Suprapubic skin (tissue), 4 donors: Measurements from ENCODE around the gene KRT27. TPM values are rescaled to one million over a fixed set of nuclear protein-coding genes. Genes with fewer than 3 reads are reported as not detected.

ENCODE experiments used
- DNase-seq, 2 donors: peaks; one replicate each; pipeline ENCODE4 v3.0.0-alpha.2; 2019; ENCODE audit warnings: low spot score in 2 of 2
- H3K27ac ChIP-seq: fragments of 200-600 bp; sonication (generic); one replicate; pipeline ENCODE4 v1.5.1; 2019
- H3K27me3 ChIP-seq: fragments of 200-600 bp; sonication (generic); one replicate; pipeline ENCODE4 v1.5.1; 2019
- H3K36me3 ChIP-seq: fragments of 200-600 bp; sonication (generic); one replicate; pipeline ENCODE4 v1.5.1; 2019
- H3K4me1 ChIP-seq: fragments of 200-600 bp; sonication (generic); one replicate; pipeline ENCODE4 v1.5.1; 2019
- H3K4me3 ChIP-seq: fragments of 200-600 bp; sonication (generic); one replicate; pipeline ENCODE4 v1.5.1; 2019; ENCODE audit warnings: mild to moderate bottlenecking
- H3K9me3 ChIP-seq: fragments of 200-600 bp; sonication (generic); one replicate; pipeline ENCODE4 v1.5.1; 2019
- EP300 ChIP-seq: sonication (generic); formaldehyde crosslinking; IDR thresholded peaks from one replicate; pipeline ENCODE4 v1.6.1; 2017; ENCODE audit warnings: antibody characterized with exemption
- POLR2A ChIP-seq, 2 donors: fragments of 450-650 bp; IDR thresholded peaks; one replicate each; pipeline ENCODE4 v1.6.1; 2017; ENCODE audit warnings: antibody characterized with exemption in 2 of 2, mild to moderate bottlenecking in 2 of 2, moderate library complexity in 2 of 2
- POLR2AphosphoS5 ChIP-seq, 3 donors: sonication (generic); formaldehyde crosslinking; IDR thresholded peaks; one replicate each; pipeline ENCODE4 v1.6.1; 2017; ENCODE audit warnings: antibody characterized with exemption in 3 of 3
- WGBS: methylation state at CpG from one replicate; pipeline ENCODE4 v1.1.5; 2018; 5-methylcytosine and 5-hydroxymethylcytosine counted together
- total RNA-seq, 4 donors: library from RNA; depleted of rRNA; stranded (reverse); fragments of >200 nt; gene quantifications; one replicate each; pipeline ENCODE4 v1.1.0, GENCODE V29; 2016
- TF ChIP-seq, protein P1 (sequence below), 2 donors: fragments of 200-600 bp in 1 of 2; fragments of 450-650 bp in 1 of 2; sonication (generic) in 1 of 2; IDR thresholded peaks; one replicate each; pipeline ENCODE4 v1.5.1; 2016 to 2019; ENCODE audit warnings: antibody characterized with exemption in 2 of 2, mild to moderate bottlenecking in 1 of 2, moderate library complexity in 1 of 2

The KRT27 gene, protein sequence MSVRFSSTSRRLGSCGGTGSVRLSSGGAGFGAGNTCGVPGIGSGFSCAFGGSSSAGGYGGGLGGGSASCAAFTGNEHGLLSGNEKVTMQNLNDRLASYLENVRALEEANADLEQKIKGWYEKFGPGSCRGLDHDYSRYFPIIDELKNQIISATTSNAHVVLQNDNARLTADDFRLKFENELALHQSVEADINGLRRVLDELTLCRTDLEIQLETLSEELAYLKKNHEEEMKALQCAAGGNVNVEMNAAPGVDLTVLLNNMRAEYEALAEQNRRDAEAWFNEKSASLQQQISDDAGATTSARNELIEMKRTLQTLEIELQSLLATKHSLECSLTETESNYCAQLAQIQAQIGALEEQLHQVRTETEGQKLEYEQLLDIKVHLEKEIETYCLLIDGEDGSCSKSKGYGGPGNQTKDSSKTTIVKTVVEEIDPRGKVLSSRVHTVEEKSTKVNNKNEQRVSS
- 100 to 1,000 TPM in 1 of 4 donors, 10 to 100 TPM in 2, 1 to 10 TPM in 1; 1.9 to 150 (median 39.1) TPM for total RNA-seq

DNA sequence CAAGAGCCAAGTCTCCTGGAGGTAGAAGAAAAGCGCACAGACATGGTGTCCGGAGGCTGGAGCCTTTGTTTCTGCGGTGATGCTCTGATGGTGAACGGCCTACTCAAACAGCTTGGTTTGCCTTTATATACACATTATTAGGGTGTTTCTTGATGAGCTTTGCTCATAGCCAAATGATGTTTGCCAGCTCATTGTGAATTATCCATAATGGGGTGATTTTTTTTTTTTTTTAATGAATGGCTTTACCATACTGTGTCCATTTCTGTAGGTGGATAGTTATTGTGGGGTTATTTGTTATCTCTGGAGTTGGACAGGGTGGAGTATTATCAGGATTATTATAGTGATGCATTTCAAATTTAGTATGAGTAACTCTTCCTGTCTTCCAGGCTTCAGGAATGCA lies at the start of gene KRT27:
Gene KRT27 (minus strand): TSS at position 101 of the 400 bp plus-strand sequence. CDS start 57 bp downstream, at position 44.
- DNase-seq, result no peak
- TF ChIP-seq EP300 (no peak), POLR2AphosphoS5 (IDR thresholded peaks at IDR 0.05) (no peak), POLR2A (IDR thresholded peaks at IDR 0.05) (no peak)
- TF ChIP-seq, protein P1, sequence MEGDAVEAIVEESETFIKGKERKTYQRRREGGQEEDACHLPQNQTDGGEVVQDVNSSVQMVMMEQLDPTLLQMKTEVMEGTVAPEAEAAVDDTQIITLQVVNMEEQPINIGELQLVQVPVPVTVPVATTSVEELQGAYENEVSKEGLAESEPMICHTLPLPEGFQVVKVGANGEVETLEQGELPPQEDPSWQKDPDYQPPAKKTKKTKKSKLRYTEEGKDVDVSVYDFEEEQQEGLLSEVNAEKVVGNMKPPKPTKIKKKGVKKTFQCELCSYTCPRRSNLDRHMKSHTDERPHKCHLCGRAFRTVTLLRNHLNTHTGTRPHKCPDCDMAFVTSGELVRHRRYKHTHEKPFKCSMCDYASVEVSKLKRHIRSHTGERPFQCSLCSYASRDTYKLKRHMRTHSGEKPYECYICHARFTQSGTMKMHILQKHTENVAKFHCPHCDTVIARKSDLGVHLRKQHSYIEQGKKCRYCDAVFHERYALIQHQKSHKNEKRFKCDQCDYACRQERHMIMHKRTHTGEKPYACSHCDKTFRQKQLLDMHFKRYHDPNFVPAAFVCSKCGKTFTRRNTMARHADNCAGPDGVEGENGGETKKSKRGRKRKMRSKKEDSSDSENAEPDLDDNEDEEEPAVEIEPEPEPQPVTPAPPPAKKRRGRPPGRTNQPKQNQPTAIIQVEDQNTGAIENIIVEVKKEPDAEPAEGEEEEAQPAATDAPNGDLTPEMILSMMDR (IDR thresholded peaks at IDR 0.05), result no peak
- peaks cover 26% of the 10 kb centered on the region for H3K27me3 ChIP-seq
- no peaks in the 10 kb centered on the region for H3K36me3 ChIP-seq
- no peaks in the 10 kb centered on the region for H3K9me3 ChIP-seq
- H3K4me1 ChIP-seq, result peaks cover 4% of the 10 kb centered on the region
- 94% methylated on average over 4 of the region's 4 CpGs for WGBS
- H3K4me3 ChIP-seq, result no peak within 1 kb of the TSS
- no peak within 1 kb of the TSS for H3K27ac ChIP-seq

GRCh38 chr17:40830085-40830776 lies 47.9 kb upstream of the KRT27 start:
- peaks cover 6% of the 10 kb centered on the region for H3K4me1 ChIP-seq
- H3K27ac ChIP-seq, result no peak overlapping the region
- no peak for TF ChIP-seq EP300
- no peak for TF ChIP-seq POLR2AphosphoS5 (IDR thresholded peaks at IDR 0.05)
- TF ChIP-seq POLR2A (IDR thresholded peaks at IDR 0.05), result no peak
- TF ChIP-seq, protein P1 (IDR thresholded peaks at IDR 0.05), result no peak
- no peaks in the 10 kb centered on the region for H3K27me3 ChIP-seq
- 85% methylated on average over 2 of the region's 2 CpGs for WGBS
- H3K36me3 ChIP-seq, result peaks cover 6% of the 10 kb centered on the region
- no peaks in the 10 kb centered on the region for H3K9me3 ChIP-seq
- H3K4me3 ChIP-seq, result no peak overlapping the region
- DNase-seq, result no peak

GRCh38 chr17:40828454-40829044 lies 46.2 kb upstream of the KRT27 start:
- H3K27ac ChIP-seq, result peak overlapping the region; percentile 34
- no peaks in the 10 kb centered on the region for H3K9me3 ChIP-seq
- TF ChIP-seq, protein P1 (IDR thresholded peaks at IDR 0.05), result no peak
- TF ChIP-seq EP300, result no peak
- TF ChIP-seq POLR2A (IDR thresholded peaks at IDR 0.05), result no peak
- no peak for TF ChIP-seq POLR2AphosphoS5 (IDR thresholded peaks at IDR 0.05)
- H3K36me3 ChIP-seq, result no peaks in the 10 kb centered on the region
- no peak overlapping the region for H3K4me3 ChIP-seq
- DNase-seq, result no peak
- 71% methylated on average over 4 of the region's 4 CpGs for WGBS
- H3K4me1 ChIP-seq, result peaks cover 6% of the 10 kb centered on the region
- H3K27me3 ChIP-seq, result no peaks in the 10 kb centered on the region

DNA sequence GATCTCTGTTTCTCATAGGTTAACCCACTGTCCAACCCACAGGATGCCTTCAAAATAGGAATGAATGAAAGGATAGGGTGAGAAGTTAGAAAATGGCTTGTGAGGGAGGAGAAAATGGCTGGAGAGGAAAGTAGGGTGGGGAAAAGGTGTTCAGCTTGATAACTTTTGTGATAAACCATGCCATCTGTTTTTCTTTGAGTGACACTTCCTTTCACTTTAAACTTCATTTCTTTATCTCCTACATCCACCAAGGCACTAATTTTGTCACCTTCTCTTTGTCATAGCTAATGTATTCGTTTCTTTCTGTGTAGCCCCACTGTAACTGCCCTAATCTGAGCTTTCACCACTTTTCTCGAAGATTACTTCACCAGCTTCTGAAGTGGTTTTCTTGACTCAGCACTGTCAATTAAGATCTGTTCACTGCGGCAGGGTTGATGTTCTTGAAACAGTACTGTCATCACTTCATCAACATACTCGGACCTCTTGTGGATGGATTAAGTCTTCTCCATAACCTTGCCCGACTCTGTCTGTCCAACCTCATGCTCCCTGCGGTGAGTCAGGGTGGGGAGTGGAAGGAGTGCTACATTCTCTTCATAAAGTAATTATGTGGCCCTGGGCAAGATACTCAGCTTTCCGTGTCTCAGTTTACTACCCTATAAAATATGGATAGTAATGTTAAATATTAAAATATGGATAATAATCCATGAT lies 45.5 kb upstream of the KRT27 start:
- Histone ChIP-seq H3K36me3 (no peaks in the 10 kb centered on the region), H3K27ac (peak overlapping the region; percentile 34), H3K9me3 (no peaks in the 10 kb centered on the region), H3K4me3 (no peak overlapping the region), H3K27me3 (no peaks in the 10 kb centered on the region), H3K4me1 (peaks cover 6% of the 10 kb centered on the region)
- DNase-seq, result no peak
- TF ChIP-seq POLR2AphosphoS5 (IDR thresholded peaks at IDR 0.05) (no peak), EP300 (no peak), POLR2A (IDR thresholded peaks at IDR 0.05) (no peak)
- TF ChIP-seq, protein P1 (IDR thresholded peaks at IDR 0.05), result no peak
- WGBS, result 63% methylated on average over 7 of the region's 7 CpGs
